Stimulated activated CD4-positive, alpha-beta T cell treated with anti-CD3 and anti-CD28 coated beads, Interleukin-4, amount 100 ng/mL, for 48 hours (primary cell): ENCODE results near the gene GMDS.
"Not testable (repeated sequence)": the region's sequence is repeated elsewhere in the genome, so short reads cannot be mapped to it uniquely, and the experiment has no call there.

ENCODE experiments used
- DNase-seq, 2 donors: peaks; one replicate each; pipeline ENCODE4 v3.0.0-alpha.2; 2020; ENCODE audit warnings: low read depth in 2 of 2

GMDS gene

DNA sequence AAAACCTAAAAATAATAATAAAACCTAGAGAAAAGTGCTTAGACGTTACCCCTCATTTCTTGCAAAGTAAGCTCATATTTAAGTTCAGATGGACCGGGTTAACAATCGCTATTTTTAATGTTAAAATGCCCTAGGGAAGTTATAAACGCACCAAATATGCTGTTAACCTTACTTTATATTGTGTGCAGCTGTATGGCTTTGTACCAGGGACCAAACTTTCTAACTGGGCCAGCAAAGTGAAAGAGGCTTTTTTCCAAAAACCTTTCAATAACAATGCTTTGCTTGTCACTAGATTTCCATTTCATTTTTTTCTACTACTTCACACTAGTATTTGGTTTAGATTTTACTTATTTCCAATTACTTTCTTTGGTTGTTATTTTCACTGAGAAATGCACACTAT, 387.2 kb downstream of the GMDS start:
- DNase-seq = no peak

DNA sequence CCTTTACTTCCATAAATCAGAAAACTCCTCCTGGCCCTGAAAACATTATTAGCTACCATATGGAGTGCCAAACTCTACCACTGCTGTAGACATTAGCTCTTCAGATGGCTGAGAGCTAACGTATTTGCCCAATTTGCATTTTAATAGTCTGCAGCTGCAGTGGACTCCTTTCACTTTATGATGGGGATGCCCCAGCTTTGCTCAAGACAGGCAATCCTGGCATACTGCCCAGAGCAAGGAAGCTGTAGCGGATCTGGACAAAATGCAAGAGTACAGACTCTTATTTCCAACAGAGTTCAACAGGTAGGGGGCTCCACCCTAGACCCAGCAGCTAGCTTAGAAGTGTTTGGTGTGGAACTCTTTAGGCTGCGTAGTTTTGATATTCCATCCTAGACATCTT, 389.0 kb downstream of the GMDS start:
- DNase-seq = no peak

GRCh38 chr6:1855890-1856289, 389.5 kb downstream of the GMDS start:
- DNase-seq = no peak

GRCh38 chr6:1854296-1854695, 391.1 kb downstream of the GMDS start:
- DNase-seq = no peak

DNA sequence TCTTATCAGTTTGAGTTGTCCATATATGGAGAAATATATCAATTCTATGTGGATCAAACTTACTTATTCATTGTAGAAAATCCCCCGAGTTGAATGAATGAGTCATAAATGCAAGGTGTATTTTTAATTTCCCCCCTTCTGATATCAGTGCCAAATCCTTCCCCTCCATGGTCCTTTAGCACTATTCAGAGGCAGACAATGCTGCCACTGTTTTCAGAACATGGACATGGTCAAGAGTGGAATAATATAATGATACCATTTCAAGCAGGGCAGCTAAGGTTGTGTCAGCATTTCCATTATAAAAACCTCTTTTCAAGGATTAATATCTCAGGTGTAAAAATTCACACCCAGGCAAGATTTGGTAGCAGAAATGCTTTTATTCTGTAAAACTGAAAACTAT, 391.6 kb downstream of the GMDS start:
- DNase-seq = no peak

DNA sequence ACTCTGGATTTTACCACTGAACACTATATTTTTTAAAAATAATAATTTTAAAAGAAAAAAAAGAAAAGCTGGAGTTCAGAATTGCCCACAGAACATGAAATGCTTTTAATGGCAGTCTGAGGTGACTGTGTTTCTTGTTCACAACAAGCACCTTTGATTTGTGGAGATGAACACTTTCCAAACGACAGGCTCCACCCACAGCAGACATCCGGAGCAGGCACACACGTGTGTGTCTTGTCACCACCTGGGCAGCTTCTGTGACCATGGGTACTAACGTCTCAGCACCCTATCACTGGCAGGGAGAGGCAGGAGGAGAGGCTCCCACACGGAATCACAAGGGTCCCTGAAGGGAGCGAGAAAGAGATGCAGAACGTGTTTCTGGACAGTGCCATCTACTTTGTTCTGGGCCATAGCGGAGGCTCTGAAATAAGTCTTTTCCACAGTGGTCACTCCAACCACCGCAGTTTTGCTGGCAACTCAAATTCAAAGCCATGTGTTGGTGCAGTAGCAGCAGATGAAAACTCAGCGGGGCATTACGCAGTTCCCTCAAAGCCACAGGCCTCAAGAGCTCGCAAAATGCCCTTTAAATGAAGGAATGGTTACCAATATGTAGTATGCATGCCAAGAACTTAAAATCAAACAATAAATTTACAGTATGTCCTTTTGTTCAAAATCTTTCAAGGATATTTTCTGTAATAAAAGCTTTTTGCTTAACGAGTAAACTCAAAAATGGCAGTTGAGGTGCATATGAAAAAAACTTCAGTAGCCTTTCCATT, 393.5 kb downstream of the GMDS start:
- DNase-seq = no peak

DNA sequence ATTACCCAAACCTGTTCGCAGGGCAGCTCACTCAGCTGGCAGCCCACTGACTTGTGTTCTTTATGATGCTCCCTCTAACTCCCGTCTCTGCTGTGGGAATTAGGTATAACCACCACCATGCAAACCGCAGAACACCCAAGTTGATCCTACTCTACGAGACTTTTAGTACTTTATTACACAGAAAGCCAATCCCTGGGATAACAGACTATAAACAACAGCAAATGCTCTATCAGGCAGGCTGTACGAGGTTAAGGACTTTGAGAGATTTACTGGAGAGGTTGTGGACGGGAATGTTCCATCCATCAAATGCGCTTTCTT, 394.6 kb downstream of the GMDS start:
- DNase-seq = no peak

- DNase-seq = no peak
These were observed 395.1 kb downstream of the GMDS start for GRCh38 chr6:1850121-1850839.

GRCh38 chr6:1849691-1850090, 395.7 kb downstream of the GMDS start:
- DNase-seq = no peak

GRCh38 chr6:1848752-1849151, 396.7 kb downstream of the GMDS start:
- DNase-seq = no peak

- DNase-seq = no peak
These were observed 398.8 kb downstream of the GMDS start for GRCh38 chr6:1846611-1847010.

DNA sequence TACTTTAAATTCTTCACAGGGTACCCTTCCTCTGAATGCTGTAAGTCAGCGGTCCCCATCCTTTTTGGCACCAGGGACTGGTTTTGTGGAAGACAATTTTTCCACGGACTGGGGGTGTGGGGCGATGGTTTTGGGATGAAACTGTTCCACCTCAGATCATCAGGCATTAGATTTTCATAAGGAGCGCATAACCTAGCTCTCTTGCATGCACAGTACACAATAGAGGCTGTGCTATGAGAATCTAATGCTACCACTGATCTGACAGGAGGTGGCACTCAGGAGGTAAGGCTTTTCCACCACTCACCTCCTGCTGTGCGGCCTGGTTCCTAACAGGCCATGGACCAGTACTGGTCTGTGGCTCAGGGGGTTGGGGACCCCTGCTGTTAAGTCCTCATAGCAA, 399.9 kb downstream of the GMDS start:
- DNase-seq = not testable (repeated sequence)

DNA sequence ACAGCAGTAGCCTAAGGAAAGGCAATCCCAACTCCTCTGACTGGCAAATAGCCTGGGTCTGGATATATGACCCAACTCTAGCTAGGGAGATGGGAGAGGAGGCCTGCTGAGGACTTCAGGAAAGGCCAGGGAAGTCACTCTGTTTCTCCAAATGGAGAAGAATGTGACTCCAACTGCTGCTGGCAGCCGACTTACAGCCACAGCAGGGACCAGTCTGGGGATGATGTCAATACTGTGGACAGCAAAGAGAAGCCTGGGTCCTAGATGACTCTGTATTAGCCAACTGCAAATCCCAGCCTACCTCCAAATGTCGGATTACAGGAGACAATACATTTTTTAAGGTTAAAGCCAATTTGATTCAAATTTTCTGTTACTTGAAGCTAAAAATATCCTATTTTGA, 403.1 kb downstream of the GMDS start:
- no peak for DNase-seq

DNA sequence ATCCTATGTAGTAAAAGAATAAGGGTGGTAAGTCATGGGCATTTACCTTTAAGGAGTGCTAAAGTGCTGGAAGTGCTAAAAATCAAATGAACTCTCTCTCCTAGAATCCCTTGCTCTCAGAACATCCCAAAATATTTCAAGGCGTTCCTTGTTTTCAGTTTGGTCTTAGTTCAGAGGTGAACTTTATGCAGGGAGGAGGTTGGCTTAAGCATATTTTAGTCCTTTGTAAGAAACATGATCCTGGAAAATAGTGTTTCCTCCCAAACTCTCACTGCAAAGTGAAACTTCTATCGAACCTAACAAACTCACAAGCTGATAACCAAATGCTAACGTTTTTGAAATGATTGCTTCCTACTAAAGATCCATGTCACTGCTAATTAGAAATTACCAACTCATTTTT, 404.3 kb downstream of the GMDS start:
- DNase-seq = no peak

DNA sequence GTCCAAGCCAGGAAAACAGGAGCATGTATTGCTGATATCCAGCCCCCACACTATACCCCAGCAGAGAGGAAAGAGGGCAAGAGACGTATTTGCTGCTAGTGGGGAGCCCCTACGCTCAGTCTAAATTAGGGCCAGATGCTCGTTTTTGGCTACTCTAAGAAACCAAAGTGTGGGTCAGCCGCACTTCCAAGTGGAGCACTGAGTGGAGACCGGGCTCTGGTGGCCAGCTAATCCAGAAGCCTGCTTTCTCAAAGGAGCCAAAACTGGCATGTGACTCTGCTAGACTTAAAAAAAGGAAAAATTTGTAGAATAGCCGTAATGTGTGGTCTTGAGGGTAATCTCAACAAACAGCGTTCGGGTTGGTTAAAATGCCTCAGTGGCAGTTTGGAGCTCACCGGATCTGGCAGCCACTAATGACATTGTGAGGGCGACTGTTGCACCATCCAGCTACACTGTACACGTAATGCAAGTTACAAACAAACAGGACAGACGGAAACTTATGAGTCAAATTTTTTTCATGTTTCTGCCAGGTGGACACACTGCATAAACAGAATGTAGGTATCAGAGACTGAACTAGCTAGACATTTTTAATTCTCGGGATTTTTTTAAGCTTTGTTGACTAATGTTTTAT, 404.8 kb downstream of the GMDS start:
- no peak for DNase-seq

DNA sequence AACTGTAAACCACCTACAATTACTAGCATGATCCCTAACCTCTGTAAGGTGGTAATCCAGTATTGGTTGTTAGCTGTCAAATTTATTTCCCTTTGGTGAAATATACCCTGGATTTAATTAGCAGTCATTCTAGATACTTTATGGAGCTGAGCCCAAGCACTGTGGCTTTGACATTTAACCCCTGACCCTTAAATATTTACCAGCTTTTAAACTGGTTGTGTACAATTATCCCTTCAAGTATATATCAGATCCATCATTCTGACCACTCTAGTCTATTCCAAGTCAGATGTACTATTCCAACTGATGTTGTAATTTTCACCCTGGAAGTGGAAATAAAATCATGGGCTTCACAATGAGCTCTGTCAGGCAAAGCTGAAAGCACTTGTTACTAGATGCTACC, 406.0 kb downstream of the GMDS start:
- no peak for DNase-seq

DNA sequence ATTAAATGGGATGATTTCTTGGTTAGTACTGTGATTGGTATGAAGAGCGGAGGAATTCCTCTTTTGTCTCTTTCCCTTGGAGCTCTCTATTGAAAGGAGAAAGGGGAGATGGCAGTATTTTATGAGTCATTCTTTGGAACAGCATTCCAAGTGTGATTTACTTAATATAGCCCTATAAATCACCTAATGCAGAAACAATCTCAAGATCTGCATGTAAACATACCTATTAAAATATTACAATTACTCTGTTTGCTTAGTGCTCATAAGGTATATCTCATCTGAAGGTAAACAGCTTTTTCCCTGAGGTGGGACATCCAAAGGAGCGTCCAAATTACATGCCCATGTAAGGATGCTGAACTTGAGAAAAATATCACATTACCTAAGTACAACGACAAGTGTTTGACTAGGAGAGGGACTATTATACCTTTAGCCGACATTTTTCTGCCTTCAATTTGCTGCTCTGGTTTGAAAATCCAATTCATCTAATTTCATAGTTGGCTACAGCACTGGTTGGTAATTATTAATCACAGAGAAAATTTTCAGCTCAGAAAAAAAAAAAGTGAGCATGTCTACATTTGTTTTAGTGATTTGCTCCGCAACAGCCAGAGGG, 406.7 kb downstream of the GMDS start:
- DNase-seq = no peak

DNA sequence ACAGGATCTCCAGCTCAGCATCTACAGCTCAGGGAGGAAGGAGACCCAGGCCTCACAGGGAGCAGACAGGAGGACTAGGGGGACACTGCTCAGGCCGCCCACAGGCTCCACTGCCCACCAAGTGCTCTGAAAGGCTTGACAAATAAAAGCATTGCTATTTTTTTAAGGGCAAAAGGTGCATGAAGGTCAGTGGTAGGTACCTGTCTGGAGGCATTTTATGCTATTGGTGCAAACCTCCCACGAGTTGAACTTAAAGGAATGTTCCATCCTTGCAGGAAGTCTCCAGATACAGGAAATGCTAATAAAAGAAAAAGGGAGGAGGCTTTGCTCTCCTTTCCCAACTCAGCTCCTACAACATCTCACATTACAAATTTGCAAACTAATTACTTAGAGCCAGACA, 407.6 kb downstream of the GMDS start:
- no peak for DNase-seq

DNA sequence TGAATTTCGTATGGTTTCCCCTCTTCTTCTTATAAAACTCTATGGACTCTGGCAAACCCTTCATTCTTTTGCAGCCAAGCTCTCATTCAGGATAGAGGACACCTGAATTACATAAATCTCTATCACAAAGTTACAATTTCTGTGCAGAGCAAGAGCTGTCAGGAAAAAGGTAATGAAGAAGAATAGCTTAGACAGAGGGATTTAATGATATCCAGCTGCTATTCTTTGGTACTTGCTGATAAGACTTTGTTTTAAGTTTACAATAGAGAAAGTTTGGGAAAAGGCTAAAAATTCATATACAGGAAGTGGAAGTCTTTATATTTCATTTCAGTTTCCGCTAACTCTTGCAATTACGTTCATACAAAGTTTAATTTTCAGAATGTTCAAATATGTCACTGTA, 408.7 kb downstream of the GMDS start:
- no peak for DNase-seq

DNA sequence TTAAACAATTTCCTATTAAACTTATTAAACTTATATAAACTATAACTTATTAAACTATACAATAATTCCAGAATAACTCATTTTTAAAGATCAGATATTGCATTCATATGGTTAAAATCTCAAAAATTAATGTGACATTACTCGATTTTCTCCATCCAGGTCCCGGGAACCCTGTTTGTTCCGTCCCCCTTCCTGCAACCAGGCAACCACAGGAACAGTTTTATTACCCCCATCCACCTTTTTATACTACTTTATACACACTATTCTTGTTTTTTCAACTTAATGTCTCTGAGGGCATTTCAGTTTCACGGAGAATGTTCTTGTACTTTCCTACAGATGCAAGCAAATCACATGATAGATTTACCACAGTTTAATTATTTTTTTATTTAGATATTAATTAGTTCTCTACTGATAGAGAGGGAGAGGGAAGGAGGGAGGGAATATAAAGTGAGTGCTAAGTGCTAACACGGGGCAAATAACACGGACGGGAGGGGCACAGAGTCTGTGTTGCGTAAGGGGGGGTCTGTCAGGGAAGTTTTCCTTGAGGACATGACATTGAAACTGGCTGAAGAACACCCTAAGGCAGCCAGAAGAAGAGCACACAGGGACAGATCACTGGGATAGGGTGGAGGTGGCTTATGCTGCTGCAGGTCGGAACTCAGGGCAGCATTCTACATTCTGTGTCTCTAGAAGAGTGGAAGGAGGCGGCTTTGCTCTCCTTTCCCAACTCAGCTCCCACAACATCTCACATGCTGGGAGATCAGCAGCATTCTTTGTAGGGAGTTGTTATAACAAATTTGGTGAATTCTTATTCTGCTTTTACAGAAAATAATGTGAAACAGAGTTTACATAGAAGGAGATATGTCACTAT, 410.5 kb downstream of the GMDS start:
- DNase-seq = no peak

GRCh38 chr6:1834207-1834606, 411.2 kb downstream of the GMDS start:
- DNase-seq = no peak
